ENCODE data around the gene FCMR.
A peak's percentile ranks its signal among the peaks of the same experiment; 100 is the strongest.

Gene FCMR

DNA sequence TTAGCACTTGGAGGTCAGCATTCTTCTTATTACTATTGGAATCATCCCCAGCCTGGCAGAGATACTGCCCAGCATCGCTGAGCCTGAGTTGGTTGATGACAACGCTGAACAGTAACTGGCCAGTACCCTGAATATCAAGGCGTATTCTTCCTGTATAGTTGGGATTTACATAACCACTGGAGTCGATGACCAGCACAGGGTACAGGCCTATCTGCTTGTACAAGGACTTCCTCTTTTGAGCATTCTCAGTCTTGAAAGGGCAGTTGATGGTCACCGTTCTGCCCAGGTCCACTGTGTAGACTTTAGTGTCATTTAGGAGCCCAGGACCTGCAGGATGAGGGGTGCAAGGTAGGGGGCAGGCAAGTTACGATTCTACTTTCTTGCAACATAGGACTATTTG, 15.7 kb upstream of the FCMR start:
- TF ChIP-seq TCF4 (CRISPR knock-in tag; IDR thresholded peaks at IDR 0.05; ENCODE audit: borderline replicate concordance) (no peak), TOX (CRISPR knock-in tag; IDR thresholded peaks at IDR 0.05; ENCODE audit: borderline replicate concordance) (no peak), ZNF70 (CRISPR knock-in tag; IDR thresholded peaks at IDR 0.05) (no peak), ARNTL (CRISPR knock-in tag; IDR thresholded peaks at IDR 0.05; ENCODE audit: borderline replicate concordance, low read depth) (no peak), CSDC2 (CRISPR knock-in tag; IDR thresholded peaks at IDR 0.05) (no peak), ISL1 (CRISPR knock-in tag; IDR thresholded peaks at IDR 0.05) (no peak), ZC3H10 (CRISPR knock-in tag; IDR thresholded peaks at IDR 0.05) (no peak), GLIS3 (CRISPR knock-in tag; IDR thresholded peaks at IDR 0.05) (no peak), ZNF565 (CRISPR knock-in tag; conservative IDR thresholded peaks at IDR 0.05; ENCODE audit: low read depth) (no peak)
- TF ChIP-seq, protein P1, sequence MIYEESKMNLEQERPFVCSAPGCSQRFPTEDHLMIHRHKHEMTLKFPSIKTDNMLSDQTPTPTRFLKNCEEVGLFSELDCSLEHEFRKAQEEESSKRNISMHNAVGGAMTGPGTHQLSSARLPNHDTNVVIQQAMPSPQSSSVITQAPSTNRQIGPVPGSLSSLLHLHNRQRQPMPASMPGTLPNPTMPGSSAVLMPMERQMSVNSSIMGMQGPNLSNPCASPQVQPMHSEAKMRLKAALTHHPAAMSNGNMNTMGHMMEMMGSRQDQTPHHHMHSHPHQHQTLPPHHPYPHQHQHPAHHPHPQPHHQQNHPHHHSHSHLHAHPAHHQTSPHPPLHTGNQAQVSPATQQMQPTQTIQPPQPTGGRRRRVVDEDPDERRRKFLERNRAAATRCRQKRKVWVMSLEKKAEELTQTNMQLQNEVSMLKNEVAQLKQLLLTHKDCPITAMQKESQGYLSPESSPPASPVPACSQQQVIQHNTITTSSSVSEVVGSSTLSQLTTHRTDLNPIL (CRISPR knock-in tag; IDR thresholded peaks at IDR 0.05; ENCODE audit: low read depth): no peak
- TF ChIP-seq, protein P2, sequence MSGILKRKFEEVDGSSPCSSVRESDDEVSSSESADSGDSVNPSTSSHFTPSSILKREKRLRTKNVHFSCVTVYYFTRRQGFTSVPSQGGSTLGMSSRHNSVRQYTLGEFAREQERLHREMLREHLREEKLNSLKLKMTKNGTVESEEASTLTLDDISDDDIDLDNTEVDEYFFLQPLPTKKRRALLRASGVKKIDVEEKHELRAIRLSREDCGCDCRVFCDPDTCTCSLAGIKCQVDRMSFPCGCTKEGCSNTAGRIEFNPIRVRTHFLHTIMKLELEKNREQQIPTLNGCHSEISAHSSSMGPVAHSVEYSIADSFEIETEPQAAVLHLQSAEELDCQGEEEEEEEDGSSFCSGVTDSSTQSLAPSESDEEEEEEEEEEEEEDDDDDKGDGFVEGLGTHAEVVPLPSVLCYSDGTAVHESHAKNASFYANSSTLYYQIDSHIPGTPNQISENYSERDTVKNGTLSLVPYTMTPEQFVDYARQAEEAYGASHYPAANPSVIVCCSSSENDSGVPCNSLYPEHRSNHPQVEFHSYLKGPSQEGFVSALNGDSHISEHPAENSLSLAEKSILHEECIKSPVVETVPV (CRISPR knock-in tag; IDR thresholded peaks at IDR 0.05): no peak
- TF ChIP-seq, protein P3, sequence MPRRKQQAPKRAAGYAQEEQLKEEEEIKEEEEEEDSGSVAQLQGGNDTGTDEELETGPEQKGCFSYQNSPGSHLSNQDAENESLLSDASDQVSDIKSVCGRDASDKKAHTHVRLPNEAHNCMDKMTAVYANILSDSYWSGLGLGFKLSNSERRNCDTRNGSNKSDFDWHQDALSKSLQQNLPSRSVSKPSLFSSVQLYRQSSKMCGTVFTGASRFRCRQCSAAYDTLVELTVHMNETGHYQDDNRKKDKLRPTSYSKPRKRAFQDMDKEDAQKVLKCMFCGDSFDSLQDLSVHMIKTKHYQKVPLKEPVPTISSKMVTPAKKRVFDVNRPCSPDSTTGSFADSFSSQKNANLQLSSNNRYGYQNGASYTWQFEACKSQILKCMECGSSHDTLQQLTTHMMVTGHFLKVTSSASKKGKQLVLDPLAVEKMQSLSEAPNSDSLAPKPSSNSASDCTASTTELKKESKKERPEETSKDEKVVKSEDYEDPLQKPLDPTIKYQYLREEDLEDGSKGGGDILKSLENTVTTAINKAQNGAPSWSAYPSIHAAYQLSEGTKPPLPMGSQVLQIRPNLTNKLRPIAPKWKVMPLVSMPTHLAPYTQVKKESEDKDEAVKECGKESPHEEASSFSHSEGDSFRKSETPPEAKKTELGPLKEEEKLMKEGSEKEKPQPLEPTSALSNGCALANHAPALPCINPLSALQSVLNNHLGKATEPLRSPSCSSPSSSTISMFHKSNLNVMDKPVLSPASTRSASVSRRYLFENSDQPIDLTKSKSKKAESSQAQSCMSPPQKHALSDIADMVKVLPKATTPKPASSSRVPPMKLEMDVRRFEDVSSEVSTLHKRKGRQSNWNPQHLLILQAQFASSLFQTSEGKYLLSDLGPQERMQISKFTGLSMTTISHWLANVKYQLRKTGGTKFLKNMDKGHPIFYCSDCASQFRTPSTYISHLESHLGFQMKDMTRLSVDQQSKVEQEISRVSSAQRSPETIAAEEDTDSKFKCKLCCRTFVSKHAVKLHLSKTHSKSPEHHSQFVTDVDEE (CRISPR knock-in tag; IDR thresholded peaks at IDR 0.05): no peak
- TF ChIP-seq, protein P4, sequence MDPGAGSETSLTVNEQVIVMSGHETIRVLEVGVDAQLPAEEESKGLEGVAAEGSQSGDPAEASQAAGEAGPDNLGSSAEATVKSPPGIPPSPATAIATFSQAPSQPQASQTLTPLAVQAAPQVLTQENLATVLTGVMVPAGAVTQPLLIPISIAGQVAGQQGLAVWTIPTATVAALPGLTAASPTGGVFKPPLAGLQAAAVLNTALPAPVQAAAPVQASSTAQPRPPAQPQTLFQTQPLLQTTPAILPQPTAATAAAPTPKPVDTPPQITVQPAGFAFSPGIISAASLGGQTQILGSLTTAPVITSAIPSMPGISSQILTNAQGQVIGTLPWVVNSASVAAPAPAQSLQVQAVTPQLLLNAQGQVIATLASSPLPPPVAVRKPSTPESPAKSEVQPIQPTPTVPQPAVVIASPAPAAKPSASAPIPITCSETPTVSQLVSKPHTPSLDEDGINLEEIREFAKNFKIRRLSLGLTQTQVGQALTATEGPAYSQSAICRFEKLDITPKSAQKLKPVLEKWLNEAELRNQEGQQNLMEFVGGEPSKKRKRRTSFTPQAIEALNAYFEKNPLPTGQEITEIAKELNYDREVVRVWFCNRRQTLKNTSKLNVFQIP (CRISPR knock-in tag; IDR thresholded peaks at IDR 0.05; ENCODE audit: borderline replicate concordance, low read depth): no peak
- ATAC-seq: no peak

DNA sequence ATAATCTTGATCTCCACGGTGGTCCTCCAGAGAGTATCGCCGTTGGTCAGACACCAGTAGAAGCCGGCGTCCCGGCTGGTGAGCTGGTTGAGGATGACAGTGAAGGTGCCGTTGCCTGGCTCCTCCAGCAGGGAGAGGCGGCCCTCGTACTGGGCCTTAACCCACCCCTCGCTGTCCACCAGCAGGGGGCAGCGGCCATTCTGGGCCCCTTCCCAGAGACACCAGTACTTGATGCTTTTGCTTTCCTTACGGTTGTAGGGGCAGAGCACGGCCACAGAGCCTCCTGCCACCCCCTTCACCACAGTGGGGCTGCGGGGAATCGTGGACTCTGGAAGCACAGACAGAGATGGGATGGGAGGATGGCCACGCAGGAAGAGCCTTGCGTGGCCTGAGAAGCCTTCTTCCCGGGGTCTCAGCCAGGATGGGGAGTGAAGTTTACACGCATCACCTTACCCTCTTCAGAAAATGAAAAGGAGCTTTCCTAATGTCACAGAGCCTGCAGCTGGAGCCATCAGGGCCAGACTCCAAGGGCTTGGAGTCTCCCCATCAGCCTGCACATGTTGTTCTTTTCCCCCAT, 13.8 kb upstream of the FCMR start:
- TF ChIP-seq, protein P2 (CRISPR knock-in tag; IDR thresholded peaks at IDR 0.05): no peak
- TF ChIP-seq TOX (CRISPR knock-in tag; IDR thresholded peaks at IDR 0.05; ENCODE audit: borderline replicate concordance) (no peak), ZNF70 (CRISPR knock-in tag; IDR thresholded peaks at IDR 0.05) (no peak), ZNF8 (CRISPR knock-in tag; IDR thresholded peaks at IDR 0.05) (no peak), ZC3H10 (CRISPR knock-in tag; IDR thresholded peaks at IDR 0.05) (no peak), ZNF565 (CRISPR knock-in tag; conservative IDR thresholded peaks at IDR 0.05; ENCODE audit: low read depth) (no peak), SNAI2 (CRISPR knock-in tag; IDR thresholded peaks at IDR 0.05) (no peak), TCF4 (CRISPR knock-in tag; IDR thresholded peaks at IDR 0.05; ENCODE audit: borderline replicate concordance) (no peak), ZFP3 (CRISPR knock-in tag; IDR thresholded peaks at IDR 0.05) (no peak), ISL1 (CRISPR knock-in tag; IDR thresholded peaks at IDR 0.05) (no peak), RARB (CRISPR knock-in tag; IDR thresholded peaks at IDR 0.05) (no peak)
- TF ChIP-seq, protein P1 (CRISPR knock-in tag; IDR thresholded peaks at IDR 0.05; ENCODE audit: low read depth): no peak
- TF ChIP-seq, protein P4 (CRISPR knock-in tag; IDR thresholded peaks at IDR 0.05; ENCODE audit: borderline replicate concordance, low read depth): no peak
- TF ChIP-seq, protein P3 (CRISPR knock-in tag; IDR thresholded peaks at IDR 0.05): no peak

More for the DNA sequence above, 13.8 kb upstream of the FCMR start:
- peak; percentile 88 for ATAC-seq

Measured in SK-N-SH treated with all-trans-retinoic acid at 6 μM for 48 hours (cell line).